Stimulated activated CD8-positive, alpha-beta memory T cell treated with anti-CD3 and anti-CD28 coated beads, Interleukin-7, amount 100 ng/mL, for 24 hours (primary cell): Measurements from ENCODE around the gene BCL2L13.
"Not testable (repeated sequence)": the region's sequence is repeated elsewhere in the genome, so short reads cannot be mapped to it uniquely, and the experiment has no call there.

Experiments used
- DNase-seq: peaks from one replicate; pipeline ENCODE4 v3.0.0-alpha.2; 2020; ENCODE audit warnings: low read depth

The BCL2L13 gene

DNA sequence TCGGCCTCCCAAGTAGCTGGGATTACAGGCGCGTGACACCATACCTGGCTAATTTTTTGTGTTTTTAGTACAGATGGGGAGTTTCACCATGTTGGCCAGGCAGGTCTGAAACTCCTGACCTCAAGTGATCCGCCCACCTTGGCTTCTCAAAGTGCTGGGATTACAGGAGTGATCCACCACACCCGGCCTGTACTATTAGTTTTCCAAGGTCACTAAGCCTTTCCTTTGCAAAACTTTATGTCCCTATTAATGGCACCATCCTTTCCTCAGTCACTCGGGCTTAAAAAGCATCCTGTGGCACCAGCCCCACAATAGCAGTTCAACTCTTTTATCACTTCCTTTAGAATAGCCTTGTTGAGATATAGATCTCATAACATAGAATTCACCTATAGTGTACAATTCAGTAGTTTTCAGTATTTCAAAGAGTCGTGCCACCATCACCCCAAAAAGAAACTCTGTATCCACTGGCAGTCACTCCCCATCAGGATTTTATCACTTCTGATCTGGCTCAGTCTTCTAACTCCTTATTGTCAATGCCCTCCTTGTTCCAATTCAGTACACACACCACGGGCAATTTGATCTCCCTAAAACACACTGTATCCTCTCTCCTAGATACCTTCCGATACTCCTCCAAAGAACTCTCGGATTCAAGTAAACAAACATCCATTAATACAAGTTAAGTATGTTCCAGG is 921 bp upstream of the BCL2L13 start:
- no peak for DNase-seq

DNA sequence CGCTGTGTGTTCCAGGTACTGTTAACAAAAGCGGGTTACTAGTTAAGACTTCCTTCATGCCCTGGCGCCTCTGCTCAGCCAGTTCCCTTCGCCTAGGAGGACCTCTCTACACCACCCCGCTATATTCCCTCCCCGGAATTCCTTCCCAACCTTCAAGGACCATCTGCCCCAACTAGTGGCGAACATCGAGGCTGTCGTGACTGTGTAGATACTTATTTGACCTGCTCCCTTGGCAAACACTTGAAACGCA is 450 bp upstream of the BCL2L13 start:
- no peak for DNase-seq

DNA sequence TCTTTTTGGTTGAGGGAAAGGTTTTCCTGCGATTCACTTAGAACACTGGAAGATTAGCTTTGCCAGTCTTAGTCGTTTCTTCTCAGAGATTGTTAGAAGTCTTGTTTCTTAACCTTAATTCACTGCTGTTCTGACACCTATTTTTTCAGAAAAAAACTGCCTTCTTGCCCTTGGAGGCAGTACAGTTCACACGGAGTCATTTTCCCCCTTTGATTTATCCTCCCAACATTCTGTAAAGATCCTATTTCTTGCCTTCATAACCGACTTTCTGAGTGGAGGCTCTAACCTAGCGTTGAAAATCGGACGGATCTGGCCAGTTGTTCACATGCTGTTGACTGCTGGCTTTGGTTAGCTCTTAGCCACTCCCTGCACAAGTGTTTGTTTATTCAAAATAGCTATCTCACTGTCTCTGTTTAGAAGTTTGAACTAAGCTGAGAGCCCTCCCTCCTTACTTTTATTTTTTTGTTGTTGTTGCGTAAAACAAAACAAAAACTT is 737 bp downstream of the BCL2L13 start:
- DNase-seq: no peak

DNA sequence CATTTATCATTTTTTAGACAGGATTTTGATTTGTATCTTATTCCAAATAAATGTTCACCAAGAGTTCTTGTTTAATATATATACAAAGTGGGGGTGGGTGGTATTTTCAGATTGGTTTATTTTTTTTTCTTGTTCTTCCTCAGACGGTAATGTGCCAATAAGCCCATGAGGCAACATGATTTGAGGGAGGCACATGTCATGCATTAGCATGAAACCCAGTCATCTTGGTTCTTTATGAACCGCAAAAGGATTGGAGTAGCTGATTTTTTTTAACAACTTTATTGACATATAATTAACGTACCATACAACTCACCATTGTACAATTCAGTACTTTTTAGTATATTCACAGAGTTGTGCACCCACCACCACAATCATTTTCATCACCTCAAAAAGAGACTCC is 2.7 kb downstream of the BCL2L13 start:
- no peak for DNase-seq

DNA sequence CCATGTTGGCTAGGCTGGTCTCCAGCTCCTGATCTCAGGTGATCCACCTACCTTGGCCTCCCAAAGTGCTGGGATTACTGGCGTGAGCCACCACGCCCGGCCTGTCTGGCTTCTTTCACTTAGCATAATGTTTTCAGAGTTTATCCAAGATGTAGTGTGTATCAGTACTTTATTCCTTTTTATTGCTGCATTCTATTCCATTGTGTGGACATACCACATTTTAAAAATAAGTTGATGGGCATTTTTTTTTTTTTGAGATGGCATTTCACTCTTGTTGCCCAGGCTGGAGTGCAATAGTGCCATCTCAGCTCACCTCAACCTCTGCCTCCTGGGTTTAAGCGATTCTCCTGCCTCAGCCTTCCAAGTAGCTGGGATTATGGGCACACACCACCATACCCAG is 3.8 kb downstream of the BCL2L13 start:
- not testable (repeated sequence) for DNase-seq

DNA sequence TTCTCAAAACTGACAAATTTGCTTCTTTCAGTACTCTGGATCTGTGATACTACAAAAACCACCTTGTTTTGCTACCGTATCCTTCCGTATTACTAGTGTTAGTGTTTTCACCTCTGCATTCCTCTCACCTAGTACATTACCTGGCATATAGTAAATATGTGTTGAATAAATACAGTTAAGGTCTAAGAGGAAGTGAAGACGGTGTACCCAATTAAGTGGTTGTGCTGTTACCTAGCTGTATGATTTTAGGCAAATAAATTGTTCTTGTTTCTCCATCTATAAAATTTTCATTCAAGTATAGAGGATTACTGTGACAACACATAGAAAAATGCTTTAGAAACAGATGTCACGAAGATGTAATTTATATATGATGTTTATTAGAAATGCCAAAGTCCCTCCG is 8.9 kb downstream of the BCL2L13 start:
- DNase-seq: no peak

DNA sequence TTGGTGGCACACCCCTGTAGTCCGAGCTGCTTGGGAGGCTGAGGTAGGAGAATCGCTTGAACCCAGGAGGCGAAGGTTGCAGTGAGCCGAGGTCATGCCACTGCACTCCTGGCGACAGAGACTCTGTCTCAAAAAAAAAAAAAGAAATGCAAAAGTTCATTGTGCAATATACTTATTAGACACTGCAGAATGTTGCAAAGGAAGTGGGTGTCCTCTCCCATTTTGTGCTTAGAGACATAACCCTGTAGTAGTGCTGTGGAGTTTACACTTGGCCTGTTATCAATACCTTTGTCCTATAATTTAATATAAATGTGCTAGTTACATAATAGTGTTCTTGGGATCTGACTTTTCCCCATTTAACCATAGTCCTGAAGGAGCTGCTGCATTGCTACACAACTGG is 9.4 kb downstream of the BCL2L13 start:
- no peak for DNase-seq

DNA sequence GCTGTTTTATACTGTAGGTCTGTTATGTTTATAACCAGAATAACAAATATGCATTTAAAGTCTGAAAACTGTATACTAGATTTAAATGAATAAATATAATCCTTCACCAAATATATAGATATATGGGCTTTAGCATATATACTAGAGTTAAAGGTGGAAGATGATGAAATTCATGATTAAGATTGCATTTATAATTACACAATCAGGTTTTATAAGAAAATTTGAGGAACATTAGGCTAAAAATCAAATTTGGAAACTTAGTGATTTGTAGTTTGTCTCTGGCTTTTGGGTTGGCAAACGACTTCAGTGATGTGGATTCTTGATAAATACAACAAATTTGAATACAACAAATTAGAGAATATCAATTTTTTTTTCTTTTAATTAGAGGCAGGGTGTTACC is 10.0 kb downstream of the BCL2L13 start:
- no peak for DNase-seq

DNA sequence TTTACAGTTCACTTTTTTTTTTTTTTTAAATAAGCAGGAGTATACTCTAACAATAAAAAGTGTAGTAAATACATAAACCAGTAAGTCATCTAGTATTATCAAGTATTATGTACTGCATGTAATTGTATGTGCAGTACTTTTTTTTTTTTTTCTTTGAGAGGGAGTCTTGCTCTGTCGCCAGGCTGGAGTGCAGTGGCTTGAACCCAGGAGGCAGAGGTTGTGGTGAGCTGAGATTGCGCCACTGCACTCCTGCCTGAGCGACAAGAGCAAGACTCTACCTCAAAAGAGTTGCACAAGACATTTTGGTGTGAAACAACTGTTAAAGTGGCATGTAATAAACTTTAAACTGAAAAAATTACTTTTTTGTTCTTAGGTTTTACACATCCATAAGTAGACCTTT is 16.7 kb downstream of the BCL2L13 start:
- DNase-seq: no peak

DNA sequence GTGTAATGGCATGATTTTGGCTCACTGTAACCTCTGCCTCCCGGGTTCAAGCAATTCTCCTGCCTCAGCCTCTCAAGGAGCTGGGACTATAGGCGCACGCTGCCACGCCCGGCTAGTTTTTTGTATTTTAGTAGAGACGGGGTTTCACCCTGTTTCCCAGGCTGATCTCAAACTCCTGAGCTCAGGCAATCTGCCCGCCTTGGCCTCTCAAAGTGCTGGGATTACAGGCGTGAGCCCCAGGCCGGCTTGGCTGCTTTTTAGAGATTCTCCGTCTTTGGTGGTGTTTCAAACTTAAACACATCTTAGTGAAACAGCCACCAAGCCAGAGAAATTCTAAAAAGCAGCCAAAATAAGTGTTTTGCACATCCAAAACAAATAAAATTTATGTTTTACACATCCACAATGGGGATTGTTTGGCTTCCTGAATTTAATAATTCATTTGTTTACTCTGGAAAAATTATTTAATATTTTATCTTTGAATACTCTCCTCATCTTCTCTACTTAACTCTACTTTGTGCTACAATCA is 18.4 kb downstream of the BCL2L13 start:
- no peak for DNase-seq

DNA sequence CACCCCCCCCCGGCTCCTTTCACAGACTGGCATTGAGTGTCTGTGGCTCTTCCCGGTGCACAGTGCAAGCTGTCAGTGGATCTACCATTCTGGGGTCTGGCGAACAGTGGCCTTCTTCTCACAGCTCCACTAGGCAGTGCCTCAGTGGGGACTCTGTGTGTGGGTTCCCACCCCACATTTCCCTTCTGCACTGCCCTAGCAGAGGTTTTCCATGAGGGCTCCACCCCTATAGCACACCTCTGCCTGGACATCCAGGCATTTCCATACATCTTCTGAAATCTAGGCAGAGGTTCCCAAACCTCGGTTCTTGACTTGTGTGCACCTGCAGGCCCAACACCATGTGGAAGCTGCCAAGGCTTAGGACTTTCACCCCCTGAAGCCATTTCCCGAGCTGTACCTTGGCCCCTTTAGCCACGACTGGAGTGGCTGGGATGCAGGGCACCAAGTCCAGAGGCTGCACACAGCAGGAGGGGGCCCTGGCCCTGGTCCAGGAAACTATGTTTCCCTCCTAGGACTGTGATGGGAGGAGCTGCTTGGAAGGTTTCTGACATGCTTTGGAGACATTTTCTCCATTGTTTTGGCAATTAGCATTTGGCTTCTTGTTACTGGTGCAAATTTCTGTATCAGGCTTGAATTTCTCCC is 26.0 kb downstream of the BCL2L13 start:
- no peak for DNase-seq

DNA sequence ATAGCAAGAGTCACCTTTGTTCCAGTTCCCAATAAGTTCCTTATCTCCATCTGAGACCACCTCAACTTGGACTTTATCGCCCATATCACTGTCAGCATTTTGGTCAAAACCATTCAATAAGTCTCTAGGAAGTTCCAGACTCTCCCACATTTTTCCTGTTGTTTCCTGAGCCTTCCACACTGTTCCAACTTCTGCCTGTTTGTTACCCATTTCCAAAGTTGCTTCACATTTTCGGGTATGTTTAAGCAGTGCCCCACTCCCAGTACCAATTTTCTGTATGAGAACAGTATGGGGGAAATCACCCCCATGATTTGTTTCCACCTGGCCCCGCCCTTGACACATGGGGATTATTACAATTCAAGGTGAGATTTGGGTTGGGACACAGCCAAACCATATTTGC is 26.7 kb downstream of the BCL2L13 start:
- DNase-seq: no peak

DNA sequence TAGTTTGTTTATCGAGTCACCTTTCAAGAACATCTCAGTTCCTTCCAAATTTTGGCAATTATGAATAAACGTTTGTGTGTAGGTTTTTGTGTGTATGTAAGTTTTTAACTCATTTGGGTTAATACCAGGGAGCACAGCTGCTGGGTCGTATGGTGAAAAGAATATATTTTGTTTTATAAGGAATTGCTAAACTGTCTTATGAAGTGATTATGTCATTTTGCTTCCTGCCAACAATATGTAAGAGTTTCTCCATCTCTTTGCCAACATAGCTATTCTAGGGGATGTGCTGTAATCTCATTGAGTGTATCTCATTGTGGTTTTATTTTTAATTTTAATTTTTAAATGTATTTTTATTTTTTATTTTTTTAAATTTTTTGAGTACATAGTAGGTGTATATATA is 27.3 kb downstream of the BCL2L13 start:
- DNase-seq: no peak

DNA sequence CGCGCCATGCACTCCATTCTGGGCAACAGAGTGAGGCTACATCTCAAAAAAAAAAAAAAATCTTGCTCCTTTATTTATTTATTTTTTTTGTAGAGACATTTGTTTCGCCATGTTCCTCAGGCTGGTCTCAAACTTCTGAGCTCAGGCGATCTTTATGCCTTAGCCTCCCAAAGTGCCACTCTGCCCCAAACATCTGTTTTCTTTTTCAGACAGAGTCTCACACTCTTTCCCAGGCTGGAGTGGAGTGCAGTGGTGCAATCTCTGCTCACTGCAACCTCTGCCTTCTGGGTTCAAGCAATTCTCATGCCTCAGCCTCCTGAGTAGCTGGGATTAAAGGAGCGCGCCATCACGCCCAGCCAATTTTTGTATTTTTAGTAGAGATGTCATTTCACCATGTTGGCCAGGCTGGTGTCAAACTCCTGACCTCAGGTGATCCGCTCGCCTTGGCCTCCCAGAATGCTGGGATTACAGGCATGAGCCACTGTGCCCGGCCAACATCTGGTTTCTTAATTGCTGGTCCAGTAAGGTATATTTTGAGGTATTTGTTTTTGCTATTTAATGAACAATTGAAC is 33.0 kb downstream of the BCL2L13 start:
- DNase-seq: not testable (repeated sequence)

DNA sequence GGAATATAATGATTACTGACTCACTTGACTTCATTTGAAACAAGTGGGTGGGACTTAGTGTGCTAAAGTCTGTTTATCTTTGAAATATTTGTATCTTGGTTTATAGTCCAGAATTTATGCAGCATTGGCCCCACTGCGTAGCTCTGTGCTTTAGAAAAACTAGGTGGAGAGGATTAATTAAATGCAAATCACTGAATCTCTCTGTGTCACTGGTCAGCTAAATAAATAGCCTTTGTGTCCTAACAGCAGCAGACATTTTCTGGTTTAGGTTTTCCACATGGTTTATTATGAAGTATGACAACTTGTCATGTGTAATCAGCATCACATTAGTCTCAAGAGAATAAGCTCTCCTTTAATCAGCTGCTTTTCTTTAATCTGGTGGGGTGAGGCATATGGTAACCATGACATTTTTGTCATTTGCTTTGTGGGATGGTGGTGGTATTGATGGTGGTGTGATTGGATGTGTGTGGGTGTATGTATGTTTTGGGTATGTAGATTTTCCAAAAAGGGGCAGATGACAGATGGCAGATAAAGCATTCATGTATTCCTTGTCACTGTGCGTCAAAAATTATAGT is 33.9 kb downstream of the BCL2L13 start:
- DNase-seq: no peak

DNA sequence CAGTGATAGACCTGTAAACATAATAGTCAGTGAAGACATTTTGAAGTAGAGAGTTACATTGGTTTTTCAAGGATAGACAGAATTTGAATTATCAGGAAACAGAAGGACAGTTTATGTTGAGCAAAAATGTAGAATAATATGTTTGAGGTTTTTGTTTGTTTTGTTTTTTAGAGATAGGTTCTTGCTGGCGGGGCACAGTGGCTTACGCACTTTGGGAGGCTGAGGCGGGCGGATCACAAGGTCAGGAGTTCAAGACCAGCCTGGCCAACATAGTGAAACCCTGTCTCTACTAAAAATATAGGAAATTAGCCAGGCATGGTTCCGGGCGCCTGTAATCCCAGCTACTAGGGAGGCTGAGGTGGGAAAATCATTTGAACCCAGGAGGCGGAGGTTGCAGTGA is 35.6 kb downstream of the BCL2L13 start:
- DNase-seq: no peak

DNA sequence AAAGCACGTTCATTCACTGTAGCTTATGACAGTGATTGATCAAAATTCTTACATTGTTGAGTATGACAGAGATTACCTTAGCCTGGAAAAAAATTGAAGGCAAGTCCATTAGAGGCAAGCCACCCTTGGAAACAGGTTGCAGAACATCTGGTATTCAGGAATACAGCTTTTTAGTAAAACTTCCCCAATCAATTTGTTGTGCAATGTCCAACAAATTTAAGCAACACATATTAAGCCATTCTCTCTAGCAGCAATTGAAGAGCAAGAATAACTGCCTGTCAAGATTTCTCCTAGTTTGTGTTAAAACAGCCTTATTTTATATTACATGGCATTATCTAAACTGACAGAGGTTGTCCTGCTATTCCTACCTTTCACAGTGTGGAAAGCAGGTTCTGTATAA is 37.0 kb downstream of the BCL2L13 start:
- no peak for DNase-seq

DNA sequence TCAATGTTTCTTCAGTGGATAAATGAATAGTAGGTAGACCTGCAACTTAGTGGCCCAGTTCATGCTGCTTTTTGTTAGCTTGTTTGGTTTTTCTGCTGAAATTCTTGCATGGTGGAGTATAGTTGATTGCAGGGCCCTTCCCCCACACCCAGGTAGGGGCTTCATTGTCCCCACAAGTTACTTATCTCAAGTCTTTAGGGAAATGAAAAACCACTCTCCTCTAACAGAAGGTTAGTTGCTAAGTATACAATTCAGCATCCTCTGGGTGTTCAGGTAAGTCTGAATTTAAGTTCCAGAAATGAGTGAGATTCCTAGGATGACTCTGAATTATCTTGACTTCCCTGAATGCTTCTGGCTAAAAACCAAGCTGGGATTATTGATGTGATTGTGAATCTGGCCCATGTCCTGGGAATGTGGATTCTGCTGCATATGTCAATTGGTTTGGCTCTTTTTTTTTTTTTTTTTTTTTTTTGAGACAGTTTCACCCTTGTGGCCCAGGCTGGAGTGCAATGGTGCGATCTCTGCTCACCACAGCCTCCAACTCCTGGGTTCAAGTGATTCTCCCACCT is 40.3 kb downstream of the BCL2L13 start:
- no peak for DNase-seq

DNA sequence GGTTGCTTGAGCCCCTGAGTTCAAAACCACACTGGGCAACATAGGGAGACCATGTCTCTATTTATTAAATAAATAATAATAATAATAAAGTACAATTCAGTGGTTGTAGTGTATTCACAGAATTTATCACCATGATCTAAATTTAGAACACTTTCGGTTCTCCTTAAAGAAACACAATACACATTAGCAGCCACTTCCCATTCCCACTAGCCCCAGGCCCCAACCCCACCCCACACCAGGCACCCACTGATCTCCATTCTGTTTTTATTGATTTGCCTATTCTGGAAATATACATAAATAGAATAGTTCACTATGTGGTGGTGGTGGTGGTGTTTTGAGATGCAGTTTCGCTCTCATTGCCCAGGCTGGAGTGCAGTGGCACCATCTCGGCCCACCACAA is 45.7 kb downstream of the BCL2L13 start:
- no peak for DNase-seq

DNA sequence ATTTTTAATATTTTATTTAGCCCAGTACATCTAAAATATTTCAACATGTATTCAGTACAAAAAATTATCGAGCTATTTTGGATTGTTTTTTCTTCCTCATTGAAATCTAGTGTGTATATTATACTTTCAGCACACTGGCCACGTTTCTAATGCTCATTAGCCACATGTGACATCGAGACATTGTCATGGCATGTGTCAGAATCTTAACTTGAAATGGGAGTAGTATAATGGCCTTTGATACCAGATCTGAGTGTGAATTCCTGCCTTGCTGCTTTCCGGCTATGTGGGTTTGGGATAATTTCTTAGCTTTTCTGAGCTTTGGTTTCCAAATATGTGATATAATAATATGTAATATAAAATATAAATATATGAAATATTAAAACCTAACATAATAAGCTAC is 54.3 kb downstream of the BCL2L13 start:
- DNase-seq: no peak

DNA sequence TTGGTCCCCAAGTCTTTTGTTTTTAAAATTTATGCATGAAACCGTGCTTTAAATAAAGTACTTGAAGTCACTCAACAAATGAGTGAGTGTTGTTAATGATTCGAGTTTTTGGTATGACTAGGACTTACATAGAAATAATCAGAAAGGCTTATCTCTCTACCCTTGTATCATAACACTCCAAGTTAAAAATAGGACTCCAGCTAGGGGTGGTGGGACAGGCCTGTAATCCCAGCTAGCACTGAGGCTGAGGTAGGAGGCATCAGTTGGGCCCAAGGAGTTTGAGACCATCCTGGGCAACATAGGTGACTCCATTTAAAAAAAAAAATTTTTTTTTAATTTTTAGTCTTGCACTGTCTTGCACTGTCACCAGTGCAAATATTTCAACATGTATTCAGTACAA is 55.6 kb downstream of the BCL2L13 start:
- DNase-seq: no peak

DNA sequence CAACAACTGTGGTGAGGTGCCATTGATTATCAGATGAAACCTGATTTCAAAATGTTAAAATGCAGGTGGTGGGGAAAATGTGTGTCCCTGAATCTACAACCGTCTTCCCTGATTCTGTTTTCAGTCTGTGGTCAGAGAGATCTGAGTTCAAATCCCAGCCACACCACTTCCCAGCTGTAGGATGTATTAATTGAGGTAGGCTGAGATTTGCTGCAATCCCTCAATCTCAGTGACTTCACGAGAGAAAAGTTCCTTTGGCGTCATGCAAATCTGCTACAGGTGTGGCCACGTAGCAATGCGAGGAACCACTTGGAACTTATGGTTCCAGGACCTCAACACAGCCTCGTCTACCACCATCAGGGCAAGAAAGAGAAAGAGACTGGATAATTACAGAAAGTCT is 56.2 kb downstream of the BCL2L13 start:
- DNase-seq: no peak

DNA sequence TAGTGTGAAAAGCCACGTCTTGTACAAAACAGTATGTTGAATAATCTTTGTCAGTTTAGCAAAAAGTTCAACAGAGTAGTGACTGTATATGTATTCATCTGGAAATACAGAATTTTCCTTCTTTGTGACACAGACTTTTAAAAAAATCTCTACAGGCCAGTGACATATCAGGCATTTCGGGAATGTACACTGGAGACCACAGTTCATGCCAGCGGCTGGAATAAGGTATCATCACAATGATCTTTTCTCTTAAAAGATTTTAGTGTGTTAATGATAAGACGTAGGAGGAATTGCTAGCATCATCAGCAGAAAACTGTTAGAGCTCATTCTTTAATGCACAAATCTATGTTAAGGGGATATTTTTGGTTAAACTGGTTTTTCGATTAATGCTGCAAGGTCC is 57.4 kb downstream of the BCL2L13 start:
- DNase-seq: no peak
